Right cardiac atrium (tissue), 5 donors: ENCODE results near the gene CDH15. TPM values are rescaled to one million over a fixed set of nuclear protein-coding genes. Genes with fewer than 3 reads are reported as not detected.

Experiments used
- ATAC-seq, 2 donors: fragments of 200-7000 bp; cut with Tn5 transposase; one replicate each; pipeline versions ENCODE4 v1.8.0 to v1.9.1; 2020; ENCODE audit warnings: moderate library complexity in 2 of 2, mild to moderate bottlenecking in 1 of 2
- DNase-seq, 3 donors: peaks; one replicate each; pipeline ENCODE4 v3.0.0-alpha.2; 2020
- H3K27ac ChIP-seq: one replicate; pipeline ENCODE4 v1.5.1; 2013; ENCODE audit warnings: mild to moderate bottlenecking, low read length, control low read depth, moderate library complexity
- H3K27me3 ChIP-seq: one replicate; pipeline ENCODE4 v1.6.1; 2013; ENCODE audit not compliant: control insufficient read depth, insufficient read depth
- H3K4me1 ChIP-seq: one replicate; pipeline ENCODE4 v1.6.1; 2013; ENCODE audit warnings: low read length; ENCODE audit not compliant: control insufficient read depth, insufficient read depth
- H3K4me3 ChIP-seq: one replicate; pipeline ENCODE4 v1.5.1; 2013; ENCODE audit warnings: low read length, control low read depth
- H3K9me3 ChIP-seq: one replicate; pipeline ENCODE4 v1.6.1; 2013; ENCODE audit warnings: low read length; ENCODE audit not compliant: control insufficient read depth
- WGBS: extraction: QIAGEN DNeasy Blood & Tissue Kit; methylation state at CpG from one replicate; pipeline ENCODE4 v1.1.7; 2013; 5-methylcytosine and 5-hydroxymethylcytosine counted together
- intact Hi-C, 4 donors: fragments of 100-400 bp; cut with DNase I; formaldehyde crosslinking; loops; one replicate each; pipeline versions ENCODE4 v1.11.0 to v1.14.0; 2022 to 2023
- polyA plus RNA-seq: library from polyadenylated mRNA; stranded (reverse); fragments of 200-250 nt; gene quantifications from one replicate; pipeline ENCODE4 v1.2.3, GENCODE V29; 2013
- total RNA-seq, 4 donors: library from RNA; stranded (reverse); fragmentation: NEBNext Ultra II Directional; extraction: Animal tissue kit (Norgen Biotek cat#: 25700); gene quantifications; one replicate each; pipeline ENCODE4 v1.2.1, GENCODE V29; 2021
- donor health status: healthy with polysubstance abuse.
- donor health status: DM: no; HTN: yes; CAD: no.
- donor health status: DM: no; HTN: no; CAD: no.
- donor health status: DM: no; HTN: yes; CAD: no; lungs with severe emphysema.
- donor health status: DM: yes; HTN: yes; CAD: no.

The CDH15 gene
- total and polyA plus RNA-seq, 5 donors, result 0.05 to 0.14 (median 0.11) TPM

DNA sequence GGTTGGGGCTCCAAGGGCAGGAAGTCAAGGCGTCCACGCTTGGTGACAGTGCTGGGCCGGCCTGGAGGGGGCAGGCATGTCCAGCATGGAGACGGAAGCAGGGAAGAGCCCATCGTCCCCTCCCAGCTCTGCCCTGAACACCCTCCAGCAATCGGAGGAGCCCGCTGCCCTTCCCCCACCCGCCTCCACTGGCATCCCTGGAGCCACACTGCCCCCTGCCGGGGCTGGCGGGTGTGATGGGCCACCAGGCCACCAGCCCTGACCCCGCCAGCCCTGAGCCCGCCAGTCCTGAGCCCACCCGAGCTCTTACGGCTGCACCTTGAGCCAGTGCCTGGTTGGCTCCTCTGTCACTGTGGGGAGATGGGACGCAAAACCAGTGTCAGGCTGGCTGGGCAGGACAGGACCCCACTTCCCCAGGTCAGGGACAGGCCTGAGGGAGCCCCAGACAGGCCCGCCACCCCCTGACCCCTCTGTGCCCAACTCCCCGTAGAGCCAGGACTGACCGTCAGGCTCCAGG, 4.1 kb upstream of the CDH15 start:
- no peaks in the 10 kb centered on the region for H3K9me3 ChIP-seq
- no peaks in the 10 kb centered on the region for H3K27me3 ChIP-seq
- DNase-seq (peak; percentile 86 to 95 (median 95)), ATAC-seq (peak; percentile 57 to 72)
- no peaks in the 10 kb centered on the region for H3K4me1 ChIP-seq
- intact Hi-C loops, result loop anchor here in 3 of 4 donors (5.0 to 10.0 kb wide), 4 partner anchors 230 to 430 kb away; partner anchors contain the start of gene APRT (in 1 of the 3)
- no peak overlapping the region for H3K27ac ChIP-seq
- WGBS, result 13% methylated on average over 18 of the region's 18 CpGs
- H3K4me3 ChIP-seq, result no peak overlapping the region

DNA sequence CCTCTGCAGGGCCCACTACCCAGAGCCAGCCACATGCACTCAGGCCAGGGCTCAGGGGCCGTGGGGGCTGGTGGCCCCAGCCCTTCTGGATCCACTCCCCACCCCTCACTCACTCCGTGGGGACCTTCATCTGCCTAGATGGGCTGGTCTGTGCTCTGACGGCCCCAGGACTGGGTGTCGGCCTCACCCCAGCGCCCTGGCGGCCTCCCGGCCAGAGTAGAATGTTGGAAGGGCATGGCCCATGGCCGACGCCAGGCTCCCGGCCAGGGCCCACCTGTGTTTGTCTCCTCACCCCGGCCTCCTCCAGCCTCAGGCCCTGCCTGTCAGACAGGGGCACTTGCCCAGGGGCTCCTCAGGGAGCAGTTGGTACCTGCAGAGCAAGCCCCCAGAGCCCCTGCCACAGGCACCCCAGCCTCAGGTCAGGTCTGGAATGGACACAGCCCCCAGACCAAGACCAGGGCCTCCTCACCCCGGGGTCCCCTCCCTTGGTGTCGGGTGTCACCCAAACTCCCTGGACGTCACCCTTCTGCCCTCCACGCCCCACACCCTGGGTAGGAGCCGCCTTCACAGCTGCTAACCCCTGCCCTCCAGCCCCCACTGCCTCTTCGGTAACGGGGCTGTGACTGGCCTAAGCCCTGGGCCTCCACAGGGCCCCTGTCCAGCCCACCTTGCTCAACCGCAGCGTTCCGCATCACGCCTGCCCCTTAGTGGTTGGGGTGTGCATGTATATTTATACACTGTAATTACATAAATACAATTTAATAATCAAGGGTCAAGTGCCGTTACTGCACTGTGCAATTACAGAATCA, 3.0 kb upstream of the CDH15 start:
- DNase-seq (peak; percentile 11 to 56 (median 47)), ATAC-seq (no peak)
- no peaks in the 10 kb centered on the region for H3K9me3 ChIP-seq
- intact Hi-C loops, result loop anchor here in 3 of 4 donors (5.0 to 10.0 kb wide), 4 partner anchors 231 to 431 kb away; partner anchors contain the start of gene APRT (in 1 of the 3)
- no peak overlapping the region for H3K27ac ChIP-seq
- no peaks in the 10 kb centered on the region for H3K27me3 ChIP-seq
- WGBS, result 70% methylated on average over 23 of the region's 23 CpGs
- H3K4me1 ChIP-seq, result no peaks in the 10 kb centered on the region
- H3K4me3 ChIP-seq, result no peak overlapping the region

DNA sequence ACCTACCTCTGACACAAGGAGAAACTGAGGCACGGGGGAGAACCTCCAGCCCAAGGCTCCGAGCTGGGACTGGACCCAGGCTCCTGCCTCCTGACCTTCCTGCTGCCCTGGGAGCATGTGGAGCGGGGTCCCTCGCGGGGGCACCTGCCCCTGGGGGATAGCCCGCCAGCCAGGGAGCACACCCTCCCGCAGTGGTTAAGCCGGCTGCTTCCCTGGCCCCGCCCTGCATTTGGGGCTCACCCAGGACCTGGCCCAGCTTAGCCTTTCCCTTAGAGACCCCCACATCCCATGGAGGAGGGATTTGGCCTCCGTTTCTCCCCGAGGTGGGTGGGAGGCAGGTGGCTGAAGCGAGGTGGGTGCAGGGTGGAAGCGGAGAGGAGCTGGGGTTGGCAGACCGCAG, 1.8 kb upstream of the CDH15 start:
- no peak overlapping the region for H3K27ac ChIP-seq
- no peak overlapping the region for H3K4me3 ChIP-seq
- ATAC-seq, result no peak
- H3K27me3 ChIP-seq, result no peaks in the 10 kb centered on the region
- no peaks in the 10 kb centered on the region for H3K4me1 ChIP-seq
- 80% methylated on average over 14 of the region's 14 CpGs for WGBS
- DNase-seq, result peak; percentile 14 to 53 (median 42)
- H3K9me3 ChIP-seq, result no peaks in the 10 kb centered on the region
- intact Hi-C loops, result loop anchor here in 3 of 4 donors (5.0 to 10.0 kb wide), 4 partner anchors 232 to 432 kb away; partner anchors contain the start of gene APRT (in 1 of the 3)

DNA sequence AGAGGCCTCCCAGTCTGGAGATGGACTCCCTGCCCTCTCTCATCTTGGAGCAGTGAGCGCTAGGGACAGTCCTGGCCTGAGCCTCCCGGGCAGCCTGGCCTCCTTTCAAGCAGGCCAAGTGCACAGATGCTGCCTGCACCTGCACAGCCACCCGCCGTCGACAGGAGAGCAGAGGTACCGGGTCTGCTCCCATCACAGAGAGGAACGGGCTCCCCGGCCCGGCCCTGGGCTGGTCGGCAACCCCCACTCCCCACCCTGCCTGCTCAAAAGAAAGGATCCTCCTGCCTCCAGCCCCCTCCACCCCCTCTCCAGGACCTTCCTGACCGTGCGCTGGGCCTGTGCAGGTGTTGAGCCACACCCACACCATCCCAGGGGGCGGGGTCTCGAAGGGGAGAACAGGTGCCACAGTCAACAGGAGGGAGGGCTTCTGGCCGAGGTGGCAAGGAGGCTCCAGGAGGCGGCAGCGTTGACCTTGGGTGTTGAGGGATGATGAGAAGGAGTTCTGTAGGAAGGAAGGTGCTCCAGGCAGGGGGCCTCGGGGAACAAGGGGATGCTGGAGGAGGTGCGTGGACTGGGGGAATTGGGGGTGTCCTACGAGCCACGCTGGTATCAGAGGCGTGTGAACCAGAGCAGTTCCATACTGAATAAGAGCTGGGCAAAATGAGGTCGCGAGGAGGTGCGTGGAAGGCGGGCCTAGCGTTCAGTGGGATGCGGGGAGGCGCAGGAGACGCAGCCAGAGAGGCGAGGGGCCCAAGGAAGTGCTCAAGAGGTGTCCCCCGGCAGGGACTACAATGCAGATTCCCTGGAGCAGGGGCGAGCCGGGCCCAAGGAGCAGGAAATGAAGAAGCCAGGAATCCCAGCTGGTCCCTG, 967 bp upstream of the CDH15 start:
- DNase-seq (peak; percentile 30 to 70 (median 39)), ATAC-seq (no peak)
- H3K9me3 ChIP-seq, result no peaks in the 10 kb centered on the region
- 17% methylated on average over 34 of the region's 34 CpGs for WGBS
- no peak overlapping the region for H3K27ac ChIP-seq
- no peaks in the 10 kb centered on the region for H3K4me1 ChIP-seq
- H3K27me3 ChIP-seq, result no peaks in the 10 kb centered on the region
- intact Hi-C loops, result no loop called here
- peak overlapping the region; percentile 22 for H3K4me3 ChIP-seq

DNA sequence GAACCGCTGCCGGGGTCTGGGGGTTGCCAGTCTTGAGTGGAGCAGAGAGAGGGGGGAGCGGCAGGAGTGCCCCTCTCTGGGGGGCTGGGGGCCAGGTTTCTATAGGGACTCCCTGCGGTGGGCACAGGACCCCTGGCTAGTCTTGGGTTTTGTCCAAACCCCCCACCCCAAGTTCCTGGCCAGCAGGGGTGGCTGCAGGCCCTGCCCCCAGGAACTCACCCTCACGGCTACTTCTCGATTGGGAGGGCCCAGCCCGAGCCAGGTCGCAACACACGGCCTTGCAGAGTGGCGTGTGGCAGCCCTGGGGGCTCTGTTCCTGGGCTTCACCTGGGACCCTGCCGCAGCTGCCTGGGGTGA, 601 bp downstream of the CDH15 start:
- intact Hi-C loops, result no loop called here
- Histone ChIP-seq H3K4me1 (no peaks in the 10 kb centered on the region), H3K9me3 (no peaks in the 10 kb centered on the region), H3K27ac (no peak overlapping the region), H3K4me3 (no peak overlapping the region), H3K27me3 (no peaks in the 10 kb centered on the region)
- ATAC-seq (no peak), DNase-seq (peak in 2 of 3 donors; percentile 43 to 70)
- 86% methylated on average over 11 of the region's 11 CpGs for WGBS

DNA sequence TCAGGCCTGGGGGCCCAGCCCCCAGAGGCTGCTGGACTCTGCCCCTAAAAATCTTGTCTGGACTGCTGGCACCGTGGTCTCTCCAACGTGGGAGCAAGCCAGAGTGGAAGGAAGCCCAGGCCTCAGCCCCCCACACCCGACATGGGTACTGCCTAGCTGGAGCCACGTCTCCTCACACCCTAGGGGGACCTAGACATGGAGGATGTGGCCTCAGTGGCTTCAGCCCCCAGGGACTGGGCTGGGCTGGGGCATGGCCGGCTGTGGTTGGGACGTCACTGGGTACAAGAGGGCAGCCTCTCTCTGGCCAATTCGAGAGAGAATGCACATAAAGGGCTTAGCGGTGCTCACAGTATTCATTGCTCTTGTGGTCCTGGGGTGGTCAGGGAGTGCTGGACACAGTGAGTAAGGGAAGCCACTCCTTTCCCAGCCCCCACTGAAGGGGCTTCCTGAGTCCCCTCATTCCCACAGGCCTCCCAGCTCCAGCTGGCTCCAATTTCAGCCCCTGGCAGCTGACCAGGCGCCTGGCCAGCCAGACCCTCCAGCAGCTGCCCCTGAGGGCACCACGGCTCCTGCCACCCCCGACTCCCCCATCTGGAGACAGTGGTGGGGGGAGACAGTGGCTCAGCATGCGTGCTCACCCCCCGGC, 1.1 kb downstream of the CDH15 start:
- Histone ChIP-seq H3K4me3 (no peak overlapping the region), H3K4me1 (no peaks in the 10 kb centered on the region), H3K9me3 (no peaks in the 10 kb centered on the region), H3K27ac (no peak overlapping the region), H3K27me3 (no peaks in the 10 kb centered on the region)
- ATAC-seq (no peak), DNase-seq (peak in 2 of 3 donors; percentile 41 to 62)
- intact Hi-C loops, result no loop called here
- 46% methylated on average over 13 of the region's 13 CpGs for WGBS

DNA sequence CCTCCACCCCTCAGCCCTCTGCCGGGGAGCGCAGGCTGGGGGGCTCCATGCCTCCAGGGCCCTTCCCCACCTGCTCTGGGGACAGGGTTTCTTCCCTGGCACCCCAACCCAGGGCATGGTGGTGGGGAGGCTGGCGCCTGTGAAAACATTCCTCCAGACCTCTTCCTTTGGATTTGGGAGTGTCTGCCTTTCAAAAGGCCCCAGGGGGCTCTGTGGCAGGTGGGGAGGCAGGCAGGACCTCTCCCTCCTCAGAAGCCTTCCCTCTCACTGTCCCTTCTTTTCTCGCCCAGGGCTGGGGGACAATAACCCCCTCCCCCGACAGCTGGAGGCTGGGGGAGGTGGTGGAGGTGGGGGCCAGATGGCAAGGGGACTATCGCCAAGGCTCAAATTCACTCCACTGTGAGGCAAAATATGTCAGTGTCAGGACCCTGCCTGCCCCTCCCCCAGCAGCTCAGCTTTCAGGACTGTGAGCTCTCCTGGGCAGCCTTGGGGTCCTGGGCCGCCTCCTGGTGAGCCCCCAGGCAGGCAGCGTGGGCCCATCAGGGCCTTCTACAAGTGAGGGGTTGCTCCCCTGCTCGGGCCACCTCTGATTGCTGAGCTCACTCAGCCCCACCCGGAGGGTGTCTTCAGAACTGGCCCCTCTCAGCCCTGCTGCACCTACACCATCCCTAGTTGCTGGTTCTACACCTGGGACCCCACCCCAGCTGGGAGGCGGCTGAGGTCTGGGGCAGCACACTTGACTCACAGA, 1.8 kb downstream of the CDH15 start:
- intact Hi-C loops, result no loop called here
- Histone ChIP-seq H3K4me3 (no peak overlapping the region), H3K9me3 (no peaks in the 10 kb centered on the region), H3K4me1 (no peaks in the 10 kb centered on the region), H3K27ac (no peak overlapping the region), H3K27me3 (no peaks in the 10 kb centered on the region)
- DNase-seq, result peak in 1 of 3 donors; percentile 39
- ATAC-seq, result no peak
- WGBS, result 72% methylated on average over 11 of the region's 11 CpGs

DNA sequence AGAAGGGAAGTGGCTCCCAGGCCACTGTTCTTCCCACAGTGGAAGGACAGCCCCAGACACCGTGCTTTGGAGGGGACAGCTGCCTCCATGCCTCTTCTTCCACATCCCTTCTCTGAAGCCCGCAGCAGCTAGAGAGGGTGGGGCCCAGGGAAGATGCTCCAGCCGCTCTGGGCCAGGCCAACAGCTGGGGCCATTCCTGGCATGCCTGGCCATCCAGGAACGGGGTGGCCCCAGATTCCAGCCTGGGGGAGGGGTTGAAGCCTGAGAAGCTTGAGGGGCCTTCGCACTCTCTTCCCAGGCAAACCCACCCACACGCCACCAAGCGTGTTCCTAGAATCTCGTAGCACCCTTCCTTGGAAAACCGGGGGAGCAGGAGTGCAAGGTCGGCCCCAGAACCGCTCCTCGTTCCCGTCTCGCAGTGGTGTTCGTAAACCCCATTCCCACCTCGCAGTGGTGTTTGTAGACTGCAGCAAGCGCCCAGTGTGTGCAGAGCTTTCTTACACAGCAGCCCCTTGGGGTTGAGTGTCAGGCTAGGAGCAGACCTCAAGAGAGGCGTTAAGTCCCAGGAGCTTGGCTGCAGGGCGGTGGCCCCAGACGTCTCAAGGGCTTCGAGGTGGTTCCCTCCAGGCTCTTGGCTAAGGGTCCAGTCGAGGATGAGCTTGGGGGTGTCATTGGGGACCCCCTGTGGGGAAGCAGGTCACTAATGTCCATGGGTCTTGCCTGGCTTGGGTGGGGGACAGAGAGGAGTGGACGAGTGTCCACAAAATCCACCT, 2.7 kb downstream of the CDH15 start:
- WGBS, result 73% methylated on average over 23 of the region's 23 CpGs
- Histone ChIP-seq H3K9me3 (no peaks in the 10 kb centered on the region), H3K4me3 (no peak overlapping the region), H3K27me3 (no peaks in the 10 kb centered on the region), H3K4me1 (no peaks in the 10 kb centered on the region), H3K27ac (no peak overlapping the region)
- intact Hi-C loops, result no loop called here
- ATAC-seq (no peak), DNase-seq (no peak)

DNA sequence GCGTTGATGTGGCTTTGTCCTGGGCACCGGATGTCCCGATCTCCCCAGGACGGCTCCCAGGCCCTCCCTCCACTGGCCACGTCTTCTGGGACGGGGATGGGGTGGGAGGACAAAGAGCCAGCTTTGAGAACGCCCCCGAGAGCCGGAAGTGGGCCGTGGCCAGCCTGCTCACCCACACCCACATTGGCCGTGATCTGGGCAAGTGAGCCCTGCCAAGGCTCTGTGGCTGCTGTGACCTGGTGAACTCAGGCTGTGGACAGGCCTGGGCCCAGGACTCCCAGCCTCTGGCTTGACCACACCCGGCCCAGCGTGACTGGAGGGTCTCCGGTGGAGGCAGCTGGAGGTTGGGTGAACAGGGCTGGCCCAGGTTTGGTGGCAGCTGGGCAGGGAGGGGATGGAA, 3.3 kb downstream of the CDH15 start:
- H3K27ac ChIP-seq, result no peak overlapping the region
- H3K4me3 ChIP-seq, result no peak overlapping the region
- ATAC-seq, result no peak
- H3K4me1 ChIP-seq, result no peaks in the 10 kb centered on the region
- no peaks in the 10 kb centered on the region for H3K9me3 ChIP-seq
- no peaks in the 10 kb centered on the region for H3K27me3 ChIP-seq
- intact Hi-C loops, result no loop called here
- peak in 2 of 3 donors; percentile 53 to 81 for DNase-seq
- WGBS, result 71% methylated on average over 14 of the region's 14 CpGs
